GM18519 (cell line): Measurements from ENCODE around the gene VAV3.

Experiments
- ATAC-seq: cut with Tn5 transposase; IDR thresholded peaks from one replicate; pipeline ENCODE4 v1.9.1; 2021; ENCODE audit warnings: mild to moderate bottlenecking, moderate library complexity; ENCODE audit not compliant: unreplicated experiment, low FRiP score

The VAV3 gene

GRCh38 chr1:107618539-107618938 lies 346.4 kb downstream of the VAV3 start:
- no peak for ATAC-seq

- no peak for ATAC-seq
Observed at GRCh38 chr1:107617921-107618320, 347.1 kb downstream of the VAV3 start.

DNA sequence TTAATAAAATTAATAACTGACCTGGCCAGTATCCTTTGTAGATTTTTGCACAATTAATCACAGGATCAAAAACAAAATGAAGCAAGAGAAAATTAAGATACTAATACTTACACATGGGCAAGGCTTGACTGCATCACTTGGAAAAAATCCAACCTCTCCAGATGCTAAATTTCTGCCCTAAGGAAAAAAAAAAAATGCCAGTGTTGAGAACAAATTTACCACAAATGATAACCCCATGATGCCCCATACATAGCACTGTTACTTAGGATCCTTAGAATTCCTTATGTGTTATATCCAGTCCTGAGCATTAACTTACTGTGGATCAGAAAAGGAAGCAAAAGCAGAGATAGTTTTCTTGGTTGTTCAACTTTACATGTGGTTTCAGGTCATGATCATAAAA lies 347.5 kb downstream of the VAV3 start:
- ATAC-seq, result no peak

- ATAC-seq, result no peak
Observed at GRCh38 chr1:107609808-107610207, 355.2 kb downstream of the VAV3 start.

- ATAC-seq, result no peak
Observed at GRCh38 chr1:107604825-107605224, 360.2 kb downstream of the VAV3 start.

DNA sequence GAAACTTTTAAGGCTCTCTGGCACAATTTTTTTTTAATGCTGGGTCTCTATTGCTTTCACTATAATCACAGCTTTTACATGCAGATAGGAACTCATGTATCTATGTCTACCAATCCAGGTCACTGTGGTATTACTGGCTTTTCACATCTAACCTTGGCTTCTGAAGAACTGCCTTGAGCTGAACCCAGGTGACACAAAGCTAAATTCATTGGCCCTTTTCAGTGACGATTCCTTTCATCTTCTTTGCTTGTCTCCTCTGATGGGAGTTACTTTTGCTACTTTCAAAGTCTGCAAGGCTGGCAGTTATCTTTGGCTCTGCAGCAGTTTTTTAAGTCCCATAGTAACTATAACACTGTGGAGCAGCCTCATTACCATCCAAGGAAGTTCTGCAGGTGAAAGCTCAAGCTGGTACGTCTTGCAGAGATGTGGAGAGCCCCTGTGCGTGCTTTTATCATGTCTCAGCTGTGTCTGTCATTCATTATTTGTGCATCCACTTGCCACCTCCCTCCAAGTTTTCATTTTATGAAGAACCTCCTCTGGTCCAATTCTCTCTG lies 364.3 kb downstream of the VAV3 start:
- no peak for ATAC-seq

- ATAC-seq, result no peak
Observed at GRCh38 chr1:107599220-107599619, 365.8 kb downstream of the VAV3 start.

DNA sequence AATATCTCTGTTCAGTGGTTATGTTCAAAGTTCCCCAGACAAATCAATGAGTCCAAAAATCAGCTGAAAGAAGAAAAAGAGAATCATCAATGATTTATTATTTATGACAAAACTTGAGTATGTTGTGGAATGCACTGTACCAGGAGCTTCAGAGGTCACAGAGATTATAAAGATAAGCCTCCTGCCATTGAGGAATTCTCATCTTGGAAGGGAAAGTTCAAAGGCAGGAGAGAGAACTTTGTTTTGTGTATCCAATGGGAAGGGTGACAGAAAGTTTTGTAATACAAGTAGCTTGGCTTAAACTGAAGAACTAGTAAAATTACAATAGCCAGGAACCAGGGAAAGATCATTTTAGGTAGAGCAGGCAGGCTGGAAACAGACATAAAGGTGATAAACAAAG lies 367.7 kb downstream of the VAV3 start:
- ATAC-seq, result no peak

GRCh38 chr1:107594536-107594935 lies 370.4 kb downstream of the VAV3 start:
- no peak for ATAC-seq

DNA sequence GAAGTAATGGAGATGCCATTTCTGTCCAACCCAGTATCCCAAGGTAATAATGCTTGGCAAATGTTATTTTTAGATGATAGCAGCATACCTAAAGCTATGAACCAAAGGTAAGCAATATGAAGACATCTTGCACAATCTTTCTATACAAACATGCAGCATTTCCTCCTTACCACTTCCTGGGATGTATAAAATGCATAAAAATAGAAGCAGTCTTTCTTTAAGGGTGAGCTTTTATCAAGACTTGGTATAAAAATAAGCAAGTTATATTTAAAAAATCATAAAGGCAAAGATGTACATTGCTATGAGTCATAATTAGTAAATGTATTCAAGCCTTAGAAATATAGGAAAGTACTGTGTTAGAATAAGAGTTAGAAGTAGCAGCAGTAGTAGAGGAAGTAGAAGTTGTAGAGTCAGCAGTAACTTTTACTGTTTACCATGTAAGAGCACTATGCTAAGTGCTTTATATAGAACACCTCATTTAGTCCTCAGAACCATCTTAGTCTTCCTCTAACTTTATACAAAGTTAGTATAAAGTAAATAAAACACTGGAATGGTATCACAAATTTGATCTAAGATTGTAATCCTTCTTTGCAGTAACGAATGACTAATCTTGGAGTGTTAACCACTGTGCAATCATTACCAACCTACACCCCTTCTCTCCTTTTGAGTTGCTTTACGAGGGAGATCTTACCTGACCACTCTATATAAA lies 371.3 kb downstream of the VAV3 start:
- no peak for ATAC-seq

GRCh38 chr1:107590900-107591622 lies 373.9 kb downstream of the VAV3 start:
- peak; percentile 60 for ATAC-seq

GRCh38 chr1:107590087-107590486 lies 374.9 kb downstream of the VAV3 start:
- ATAC-seq, result no peak

DNA sequence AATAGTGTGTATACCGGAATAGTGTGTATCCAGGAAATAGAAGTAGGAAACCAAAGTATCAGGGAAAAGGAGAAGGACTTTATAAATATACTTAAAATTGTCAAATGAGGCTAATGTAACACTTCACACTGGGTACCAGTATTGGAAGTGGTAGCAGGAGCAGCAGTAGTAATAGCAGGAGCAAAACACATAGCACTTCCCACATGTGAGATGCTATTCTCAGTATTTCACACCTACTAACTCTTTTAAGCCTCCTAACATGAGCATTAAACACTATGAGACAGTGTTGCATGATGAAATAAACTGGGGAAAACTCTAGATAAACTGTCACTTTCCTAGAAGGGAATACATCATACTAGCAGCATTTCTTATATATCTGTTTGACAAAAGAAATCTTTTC lies 376.7 kb downstream of the VAV3 start:
- ATAC-seq, result no peak

GRCh38 chr1:107575226-107575625 lies 389.8 kb downstream of the VAV3 start:
- no peak for ATAC-seq

DNA sequence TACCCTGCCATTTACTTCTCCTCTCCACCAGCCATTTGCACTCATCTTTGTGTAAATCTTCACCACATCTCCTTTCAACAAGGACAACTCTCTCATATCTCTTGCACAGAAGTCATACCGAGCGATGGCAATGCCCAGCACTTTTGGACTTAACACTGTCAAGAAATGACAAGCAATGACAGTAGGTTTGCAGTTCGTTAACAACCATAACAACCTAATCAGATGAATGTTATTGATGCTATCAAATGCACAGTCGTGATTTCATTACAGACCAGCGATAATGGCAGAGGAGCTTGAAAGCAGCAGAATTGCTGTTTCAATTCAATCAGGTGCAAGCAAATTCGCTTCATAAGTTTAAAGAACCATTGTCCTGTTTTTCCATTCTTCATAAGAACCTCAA lies 390.9 kb downstream of the VAV3 start:
- ATAC-seq, result no peak

DNA sequence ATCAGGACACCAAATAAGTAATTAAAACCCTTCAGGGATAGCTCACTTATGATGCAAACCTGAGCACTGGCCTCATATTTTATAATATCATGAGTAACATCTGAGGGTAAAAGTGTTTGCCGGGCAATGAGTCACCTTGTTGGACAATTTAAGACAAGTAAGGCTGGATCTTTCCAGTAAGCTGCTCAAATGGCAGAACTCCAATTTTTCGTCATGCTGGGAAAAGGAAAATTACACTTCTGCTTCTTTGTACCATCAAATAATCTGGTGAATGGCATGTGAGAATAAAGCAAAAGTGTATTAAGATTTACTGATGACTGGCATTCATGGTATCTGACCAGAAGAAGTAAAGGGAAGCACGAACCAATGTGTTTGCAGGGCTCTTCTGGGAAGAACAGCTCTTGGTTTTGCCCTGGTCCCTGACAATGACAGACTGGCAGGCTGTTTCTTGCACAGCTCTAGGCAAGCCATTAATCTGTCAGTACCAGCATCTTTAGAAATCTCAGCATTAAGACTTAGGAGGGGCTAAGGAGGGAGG lies 392.2 kb downstream of the VAV3 start:
- no peak for ATAC-seq

GRCh38 chr1:107570768-107571167 lies 394.2 kb downstream of the VAV3 start:
- ATAC-seq, result no peak

GRCh38 chr1:107563441-107563840 lies 401.5 kb downstream of the VAV3 start:
- no peak for ATAC-seq

GRCh38 chr1:107559881-107560280 lies 405.1 kb downstream of the VAV3 start:
- no peak for ATAC-seq

- ATAC-seq, result no peak
Observed at GRCh38 chr1:107557095-107557494, 407.9 kb downstream of the VAV3 start.

DNA sequence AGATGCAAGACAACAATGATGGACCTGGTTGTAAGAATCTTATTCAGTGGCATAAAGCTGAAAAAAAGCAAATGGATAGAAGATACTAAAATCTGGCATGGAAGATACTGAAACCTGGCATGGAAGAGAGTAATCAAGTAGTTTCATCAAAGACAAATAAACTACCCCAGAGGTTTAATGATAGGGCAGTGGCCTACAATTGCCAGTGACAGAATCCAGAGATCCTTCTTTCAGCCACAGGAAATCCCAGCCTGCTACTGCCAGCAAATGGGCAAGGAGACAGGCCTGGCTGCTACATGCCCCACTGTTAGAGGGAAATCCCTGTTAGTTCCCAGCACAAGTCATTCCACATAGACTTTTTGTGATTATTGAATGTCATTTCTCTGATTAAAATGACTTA lies 409.4 kb downstream of the VAV3 start:
- ATAC-seq, result no peak

GRCh38 chr1:107552781-107553180 lies 412.2 kb downstream of the VAV3 start:
- no peak for ATAC-seq
